Muscle layer of colon (tissue), 2 donors: ENCODE measurements around the gene ARHGEF19.
"Not testable (repeated sequence)": the region's sequence is repeated elsewhere in the genome, so short reads cannot be mapped to it uniquely, and the experiment has no call there.

Experiments used
- H3K27ac ChIP-seq: one replicate; pipeline ENCODE4 v1.7.0; 2013; ENCODE audit warnings: low read depth, mild to moderate bottlenecking, low read length, moderate library complexity
- H3K27me3 ChIP-seq, 2 donors: one replicate each; pipeline ENCODE4 v1.7.0; 2013; ENCODE audit warnings: low read length in 2 of 2, mild to moderate bottlenecking in 2 of 2; ENCODE audit not compliant: insufficient read depth in 2 of 2, control insufficient read depth in 1 of 2
- H3K36me3 ChIP-seq: one replicate; pipeline ENCODE4 v1.7.0; 2013; ENCODE audit warnings: mild to moderate bottlenecking, low read length; ENCODE audit not compliant: insufficient read depth
- H3K4me1 ChIP-seq: one replicate; pipeline ENCODE4 v1.7.0; 2013; ENCODE audit warnings: mild to moderate bottlenecking, low read length; ENCODE audit not compliant: insufficient read depth
- H3K4me3 ChIP-seq, 2 donors: one replicate each; pipeline ENCODE4 v1.7.0; 2013; ENCODE audit warnings: low read length in 2 of 2, low read depth in 1 of 2, mild to moderate bottlenecking in 1 of 2, moderate library complexity in 1 of 2
- H3K9ac ChIP-seq: one replicate; pipeline ENCODE4 v1.7.0; 2013; ENCODE audit warnings: low read length
- H3K9me3 ChIP-seq: one replicate; pipeline ENCODE4 v1.7.0; 2013; ENCODE audit warnings: mild to moderate bottlenecking, low read length
- donor health status: abdominal sarcoma.
- donor health status: Adenocarcinoma of cecum.

The ARHGEF19 gene

GRCh38 chr1:16166117-16166516 lies 46.3 kb downstream of the ARHGEF19 start:
- no peak overlapping the region for H3K27ac ChIP-seq
- H3K4me1 ChIP-seq = no peaks in the 10 kb centered on the region
- H3K9me3 ChIP-seq = no peaks in the 10 kb centered on the region
- H3K9ac ChIP-seq = no peak overlapping the region
- no peak overlapping the region for H3K4me3 ChIP-seq
- no peaks in the 10 kb centered on the region for H3K36me3 ChIP-seq
- H3K27me3 ChIP-seq = no peaks in the 10 kb centered on the region

DNA sequence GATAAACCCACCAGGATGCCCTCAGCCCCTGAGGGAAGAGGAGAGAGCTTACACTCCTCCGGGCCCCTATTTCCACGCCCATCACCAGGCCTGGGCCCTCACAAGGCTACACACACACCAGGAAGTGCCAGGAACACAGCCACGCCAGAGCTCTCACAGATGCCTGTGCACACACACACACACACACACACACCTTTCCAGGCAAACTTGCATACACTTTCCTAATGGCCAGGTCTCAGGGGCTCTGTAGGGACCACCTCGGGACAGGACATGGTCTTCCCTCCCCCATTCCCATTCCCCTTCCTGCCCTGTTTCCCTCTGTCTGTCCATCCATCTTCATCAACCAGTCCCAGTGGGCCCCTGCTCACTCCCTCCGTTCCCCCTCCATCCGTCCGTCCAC lies 46.9 kb downstream of the ARHGEF19 start:
- no peak overlapping the region for H3K27ac ChIP-seq
- no peaks in the 10 kb centered on the region for H3K9me3 ChIP-seq
- H3K4me3 ChIP-seq = no peak overlapping the region
- no peak overlapping the region for H3K9ac ChIP-seq
- no peaks in the 10 kb centered on the region for H3K4me1 ChIP-seq
- H3K27me3 ChIP-seq = no peaks in the 10 kb centered on the region
- no peaks in the 10 kb centered on the region for H3K36me3 ChIP-seq

DNA sequence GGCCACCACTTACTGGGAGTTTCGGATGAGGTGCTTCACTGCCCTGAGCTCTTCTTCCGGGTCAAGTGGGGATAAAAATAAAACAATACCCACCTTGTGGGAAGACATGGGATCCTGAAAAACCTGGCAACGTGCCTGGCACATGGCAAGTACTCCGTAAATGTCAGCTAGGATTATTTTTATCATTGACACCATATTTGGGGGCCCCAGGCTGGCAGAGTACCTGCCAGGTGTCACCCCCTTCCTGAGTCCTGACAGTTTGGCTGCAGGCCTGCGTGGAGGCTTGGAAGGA lies 47.4 kb downstream of the ARHGEF19 start:
- Histone ChIP-seq H3K36me3 (no peaks in the 10 kb centered on the region), H3K9me3 (no peaks in the 10 kb centered on the region), H3K27ac (no peak overlapping the region), H3K4me1 (no peaks in the 10 kb centered on the region), H3K9ac (no peak overlapping the region), H3K27me3 (no peaks in the 10 kb centered on the region), H3K4me3 (no peak overlapping the region)

GRCh38 chr1:16164213-16165072 lies 48.0 kb downstream of the ARHGEF19 start:
- Histone ChIP-seq H3K9ac (no peak overlapping the region), H3K4me1 (no peaks in the 10 kb centered on the region), H3K27ac (no peak overlapping the region), H3K4me3 (no peak overlapping the region), H3K36me3 (no peaks in the 10 kb centered on the region), H3K9me3 (no peaks in the 10 kb centered on the region), H3K27me3 (no peaks in the 10 kb centered on the region)

DNA sequence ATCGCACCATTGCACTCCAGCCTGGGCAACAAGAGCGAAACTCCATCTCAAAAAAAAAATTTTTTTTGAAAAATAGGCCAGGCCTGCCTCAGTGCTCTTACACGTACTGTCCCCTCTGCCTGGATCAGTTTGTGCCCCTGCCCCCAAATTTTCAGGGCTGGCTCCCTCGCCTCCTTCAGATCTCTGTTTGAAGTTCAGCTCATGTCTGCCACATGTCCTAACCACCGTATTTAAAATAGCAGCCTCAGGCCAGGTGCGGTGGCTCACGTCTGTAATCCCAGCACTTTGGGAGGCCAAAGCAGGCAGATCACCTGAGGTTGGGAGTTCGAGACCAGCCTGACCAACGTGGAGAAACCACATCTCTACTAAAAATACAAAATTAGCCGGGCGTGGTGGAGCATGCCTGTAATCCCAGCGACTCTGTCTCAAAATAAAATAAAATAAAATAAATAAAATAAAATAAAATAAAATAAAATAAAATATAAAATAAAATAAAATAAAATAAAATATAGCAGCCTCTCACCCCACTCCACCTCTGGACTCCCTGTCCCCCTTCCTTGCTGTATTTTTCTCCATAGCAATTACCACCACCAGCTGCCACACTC lies 48.7 kb downstream of the ARHGEF19 start:
- not testable (repeated sequence) for H3K27ac ChIP-seq, H3K9me3 ChIP-seq, H3K36me3 ChIP-seq, H3K4me3 ChIP-seq, H3K9ac ChIP-seq, H3K27me3 ChIP-seq, H3K4me1 ChIP-seq

DNA sequence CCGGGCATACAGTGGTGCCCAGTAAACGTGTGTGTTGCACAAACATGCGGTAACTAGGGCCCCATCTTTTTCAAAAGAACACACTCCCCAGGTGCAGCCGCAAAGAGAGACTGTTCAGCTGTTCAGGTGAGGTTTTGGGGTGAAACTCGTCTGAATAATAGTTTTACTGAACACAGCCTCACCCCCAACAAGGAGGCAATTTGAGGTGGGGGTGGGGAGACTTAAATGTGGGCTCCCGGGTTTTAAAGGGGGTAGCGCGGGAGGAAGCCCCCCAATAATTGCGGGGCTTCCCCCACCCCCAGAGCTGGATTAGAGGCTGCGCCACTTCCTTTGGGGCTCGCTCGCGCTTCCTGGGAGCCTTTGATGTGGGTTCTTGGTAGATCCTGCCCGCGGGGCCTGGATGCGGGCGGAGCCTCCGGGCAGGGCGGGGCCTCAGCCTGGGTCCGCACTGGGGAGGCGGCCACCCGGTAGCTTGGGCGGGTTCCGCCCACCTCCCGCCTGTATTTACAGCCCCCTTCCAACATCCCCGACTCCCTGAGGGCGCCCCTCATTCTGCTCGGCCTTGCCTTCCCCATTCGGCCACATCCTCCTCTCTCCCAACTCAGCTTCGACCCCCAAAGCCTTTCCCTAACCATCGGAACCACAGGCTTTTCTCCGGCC lies 50.2 kb downstream of the ARHGEF19 start:
- Histone ChIP-seq H3K9me3 (no peaks in the 10 kb centered on the region), H3K4me3 (no peak overlapping the region), H3K4me1 (no peaks in the 10 kb centered on the region), H3K9ac (no peak overlapping the region), H3K36me3 (no peaks in the 10 kb centered on the region), H3K27ac (no peak overlapping the region), H3K27me3 (no peaks in the 10 kb centered on the region)

DNA sequence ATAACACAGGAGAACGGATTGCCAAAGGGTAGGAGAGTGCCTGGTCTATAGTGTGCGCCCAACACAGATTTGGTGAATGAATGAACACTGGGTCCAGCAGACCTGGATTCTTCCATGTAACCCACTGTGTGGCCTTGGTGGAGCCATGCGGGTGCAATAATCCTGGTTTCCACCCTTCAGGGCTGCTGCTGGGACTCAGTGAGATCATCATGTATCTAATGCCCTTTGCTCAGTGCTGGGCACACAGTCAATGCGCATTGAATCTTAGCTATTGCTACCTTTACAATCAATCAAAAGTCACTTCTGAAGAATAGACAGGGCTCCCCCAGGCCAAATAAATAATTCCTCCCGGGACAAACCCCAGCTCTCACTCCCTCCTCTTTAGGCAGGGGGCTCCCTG lies 50.7 kb downstream of the ARHGEF19 start:
- Histone ChIP-seq H3K9me3 (no peaks in the 10 kb centered on the region), H3K36me3 (no peaks in the 10 kb centered on the region), H3K4me1 (no peaks in the 10 kb centered on the region), H3K27ac (no peak overlapping the region), H3K4me3 (no peak overlapping the region), H3K9ac (no peak overlapping the region), H3K27me3 (no peaks in the 10 kb centered on the region)

DNA sequence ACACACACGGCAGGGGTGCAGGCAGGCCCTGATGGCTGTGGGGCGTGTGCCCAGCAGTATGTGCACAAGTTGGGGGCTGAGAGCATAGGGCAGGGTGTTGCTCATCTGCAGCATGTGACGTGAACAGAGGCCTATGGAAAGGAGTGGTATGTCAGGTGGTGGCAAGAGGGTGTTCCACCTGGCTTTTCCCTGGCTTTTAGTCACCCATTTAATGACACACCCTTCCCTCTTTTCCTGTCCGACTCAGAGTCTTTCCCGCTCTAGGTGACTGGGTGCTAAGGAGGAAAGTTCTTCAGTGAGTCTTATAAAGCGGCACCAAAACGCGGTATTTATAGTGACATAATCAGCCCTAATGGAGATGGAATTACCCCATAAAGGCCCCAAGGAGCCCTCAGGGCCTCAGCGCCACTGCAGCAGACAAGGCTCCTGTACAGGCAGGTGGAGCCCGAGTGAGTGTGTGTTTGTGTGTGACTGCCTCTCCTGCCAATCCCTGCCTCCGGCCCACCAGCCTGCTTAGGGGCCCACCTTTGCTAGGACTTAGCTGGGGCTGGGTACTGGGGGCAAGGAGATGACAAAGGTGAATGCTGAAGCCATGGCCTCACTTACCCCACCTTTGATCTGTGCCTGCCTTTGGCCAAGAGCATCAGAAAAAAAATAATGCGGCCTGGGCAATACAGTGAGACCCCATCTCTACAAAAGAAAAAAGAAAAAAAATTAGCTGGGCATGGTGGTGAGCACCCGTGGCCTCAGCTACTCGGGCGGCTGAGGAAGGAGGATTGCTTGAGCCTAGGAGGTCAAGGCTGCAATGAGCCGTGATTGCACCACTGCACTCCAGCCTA lies 53.2 kb downstream of the ARHGEF19 start:
- Histone ChIP-seq H3K4me3 (no peak overlapping the region), H3K36me3 (no peaks in the 10 kb centered on the region), H3K27ac (no peak overlapping the region), H3K9me3 (no peaks in the 10 kb centered on the region), H3K27me3 (no peaks in the 10 kb centered on the region), H3K9ac (no peak overlapping the region), H3K4me1 (peaks cover 8% of the 10 kb centered on the region)

DNA sequence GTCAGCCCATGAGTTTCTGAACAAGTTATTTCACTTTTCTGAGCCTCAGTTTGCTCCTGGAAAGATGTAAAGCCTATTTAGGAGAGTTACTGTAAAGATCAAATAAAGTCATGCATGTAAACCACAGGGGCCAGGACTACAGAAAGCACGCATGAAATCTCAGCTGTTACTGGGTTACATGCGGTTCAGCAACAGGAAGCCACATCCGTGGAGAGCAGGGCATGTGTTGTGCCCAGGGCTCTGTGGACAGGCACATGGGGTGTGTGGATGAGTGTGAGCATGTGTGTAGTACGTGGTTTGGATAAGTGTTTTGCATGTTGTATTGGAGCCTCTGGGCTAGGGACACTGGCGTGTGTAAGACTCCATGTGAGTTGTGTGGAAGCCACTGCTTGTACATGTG lies 54.4 kb downstream of the ARHGEF19 start:
- Histone ChIP-seq H3K4me3 (no peak overlapping the region), H3K9me3 (no peaks in the 10 kb centered on the region), H3K36me3 (no peaks in the 10 kb centered on the region), H3K9ac (no peak overlapping the region), H3K27ac (no peak overlapping the region), H3K4me1 (peaks cover 19% of the 10 kb centered on the region), H3K27me3 (no peaks in the 10 kb centered on the region)

DNA sequence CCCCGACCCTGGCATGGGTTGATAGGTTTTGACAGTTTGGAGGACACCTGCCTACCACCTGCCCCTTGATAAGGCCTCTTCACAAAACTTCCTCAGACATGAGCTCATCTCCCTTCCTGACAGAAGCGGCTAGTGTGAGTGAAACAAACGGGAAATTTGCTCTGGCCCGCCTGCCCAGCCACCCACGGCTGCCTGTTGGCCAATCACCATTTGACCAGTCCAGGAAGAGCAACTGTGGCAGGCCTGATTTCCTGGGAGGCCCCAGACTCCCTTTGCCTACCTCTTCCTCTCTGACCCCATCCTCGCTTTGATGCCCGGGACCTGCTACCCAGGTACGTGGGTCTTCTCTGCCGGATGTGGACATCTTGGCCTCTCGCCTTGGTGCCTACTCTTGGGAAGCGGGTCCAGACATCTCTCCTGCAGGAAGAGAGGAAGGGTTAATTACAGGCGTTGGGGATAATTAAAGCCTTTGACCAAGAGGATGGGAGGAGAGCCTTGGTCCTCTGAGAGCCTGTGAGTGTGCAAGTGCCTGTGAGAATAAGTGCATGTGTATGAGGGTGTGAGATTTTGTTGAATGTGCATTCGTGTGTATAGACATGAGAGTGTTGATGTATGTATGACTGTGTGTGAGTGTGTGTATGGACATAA lies 55.5 kb downstream of the ARHGEF19 start:
- peaks cover 19% of the 10 kb centered on the region for H3K4me1 ChIP-seq
- no peaks in the 10 kb centered on the region for H3K36me3 ChIP-seq
- H3K27ac ChIP-seq = no peak overlapping the region
- H3K9ac ChIP-seq = no peak overlapping the region
- H3K4me3 ChIP-seq = no peak overlapping the region
- H3K9me3 ChIP-seq = no peaks in the 10 kb centered on the region
- no peaks in the 10 kb centered on the region for H3K27me3 ChIP-seq
